ENCODE results near the gene MFAP1.
A peak's percentile ranks its signal among the peaks of the same experiment; 100 is the strongest.
"Not testable (repeated sequence)": the region's sequence is repeated elsewhere in the genome, so short reads cannot be mapped to it uniquely, and the experiment has no call there.

MFAP1 gene, protein sequence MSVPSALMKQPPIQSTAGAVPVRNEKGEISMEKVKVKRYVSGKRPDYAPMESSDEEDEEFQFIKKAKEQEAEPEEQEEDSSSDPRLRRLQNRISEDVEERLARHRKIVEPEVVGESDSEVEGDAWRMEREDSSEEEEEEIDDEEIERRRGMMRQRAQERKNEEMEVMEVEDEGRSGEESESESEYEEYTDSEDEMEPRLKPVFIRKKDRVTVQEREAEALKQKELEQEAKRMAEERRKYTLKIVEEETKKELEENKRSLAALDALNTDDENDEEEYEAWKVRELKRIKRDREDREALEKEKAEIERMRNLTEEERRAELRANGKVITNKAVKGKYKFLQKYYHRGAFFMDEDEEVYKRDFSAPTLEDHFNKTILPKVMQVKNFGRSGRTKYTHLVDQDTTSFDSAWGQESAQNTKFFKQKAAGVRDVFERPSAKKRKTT

GRCh38 chr15:43824302-43825246 is at the start of gene MFAP1:
MFAP1 (minus strand) TSS chr15:43824690; CDS start chr15:43824569, 121 bp downstream.
- Mint-ChIP-seq H3K36me3 (peaks cover 31% of the 10 kb centered on the region), H3K27me3 (no peaks in the 10 kb centered on the region), H3K27ac (peak within 1 kb of the TSS; percentile 92), H3K4me3 (peak within 1 kb of the TSS; percentile 85), H3K9me3 (no peaks in the 10 kb centered on the region), H3K4me1 (peaks cover 69% of the 10 kb centered on the region)
- DNase-seq = peak; percentile 95
- CTCF ChIA-PET = interaction anchor here (1.3 kb wide), 1 partner anchor 48 kb away, joined by 5 read pairs; the partner anchor contains the start of gene ELL3

DNA sequence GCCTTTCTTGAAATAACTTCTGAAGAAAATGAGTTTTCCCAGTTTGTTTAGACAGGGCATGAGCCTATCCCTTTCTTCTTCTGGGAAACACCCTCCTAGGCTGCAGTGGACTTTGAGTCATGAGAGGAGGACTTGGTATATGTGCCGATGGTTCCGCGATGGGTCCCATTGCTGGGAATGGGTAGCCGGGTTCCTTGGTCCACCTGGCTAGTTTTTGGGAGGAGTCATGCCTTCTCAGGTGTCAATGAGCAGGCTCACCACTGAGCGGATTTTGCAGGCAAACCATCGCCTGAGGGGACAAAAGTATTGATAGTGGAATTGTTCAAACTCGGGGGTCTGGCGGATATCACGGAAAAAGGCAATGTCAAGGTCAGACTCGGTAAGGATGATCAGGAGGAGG is 49.2 kb upstream of the MFAP1 start:
- Mint-ChIP-seq H3K27me3 (no peaks in the 10 kb centered on the region), H3K4me3 (no peak overlapping the region), H3K36me3 (peaks cover 41% of the 10 kb centered on the region), H3K9me3 (no peaks in the 10 kb centered on the region), H3K27ac (peak overlapping the region; percentile 52), H3K4me1 (no peaks in the 10 kb centered on the region)
- DNase-seq = no peak
- CTCF ChIA-PET = no interaction called here

DNA sequence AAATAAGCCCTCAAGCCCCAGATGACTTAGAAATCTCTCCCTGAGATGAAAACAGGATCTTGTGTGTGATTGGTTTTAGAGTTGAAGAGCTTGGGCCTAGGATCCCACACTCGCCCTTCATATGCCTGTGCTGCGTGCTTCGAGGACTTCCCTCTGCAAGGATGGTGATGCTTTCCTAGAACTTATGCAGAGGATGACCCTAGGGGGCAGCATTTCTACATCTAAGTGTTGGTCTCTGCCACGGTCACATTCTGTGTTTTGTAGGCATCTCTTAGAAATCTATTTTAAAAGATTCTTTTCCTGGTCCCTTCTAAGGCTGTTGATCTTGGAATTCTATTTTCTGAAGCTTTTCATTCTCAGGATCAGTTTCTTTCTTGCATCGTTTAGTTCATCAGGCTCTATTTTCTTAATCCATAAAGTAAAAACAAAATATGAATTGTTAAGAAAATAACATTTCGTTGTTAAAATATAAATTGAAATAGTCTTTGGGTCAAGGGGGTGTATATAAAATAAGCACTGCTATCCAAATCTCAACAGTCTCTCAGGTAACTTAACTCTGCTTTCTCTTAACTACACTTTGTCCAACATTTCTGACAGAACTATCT is 48.0 kb upstream of the MFAP1 start:
- Mint-ChIP-seq H3K27me3 (no peaks in the 10 kb centered on the region), H3K9me3 (no peaks in the 10 kb centered on the region), H3K36me3 (peaks cover 42% of the 10 kb centered on the region), H3K4me3 (no peak overlapping the region), H3K27ac (no peak overlapping the region), H3K4me1 (no peaks in the 10 kb centered on the region)
- CTCF ChIA-PET = interaction anchor here (1.8 kb wide), 1 partner anchor 9 kb away, joined by 6 read pairs; no protein-coding TSS in a partner anchor
- DNase-seq = peak; percentile 41

GRCh38 chr15:43871835-43872234 is 47.3 kb upstream of the MFAP1 start:
- Mint-ChIP-seq H3K36me3 (peaks cover 45% of the 10 kb centered on the region), H3K27ac (no peak overlapping the region), H3K9me3 (no peaks in the 10 kb centered on the region), H3K4me1 (no peaks in the 10 kb centered on the region), H3K27me3 (no peaks in the 10 kb centered on the region), H3K4me3 (no peak overlapping the region)
- CTCF ChIA-PET = interaction anchor here (1.3 to 1.8 kb wide), 2 partner anchors 9 to 194 kb away, joined by 4 to 6 read pairs; no protein-coding TSS in a partner anchor
- DNase-seq = no peak

DNA sequence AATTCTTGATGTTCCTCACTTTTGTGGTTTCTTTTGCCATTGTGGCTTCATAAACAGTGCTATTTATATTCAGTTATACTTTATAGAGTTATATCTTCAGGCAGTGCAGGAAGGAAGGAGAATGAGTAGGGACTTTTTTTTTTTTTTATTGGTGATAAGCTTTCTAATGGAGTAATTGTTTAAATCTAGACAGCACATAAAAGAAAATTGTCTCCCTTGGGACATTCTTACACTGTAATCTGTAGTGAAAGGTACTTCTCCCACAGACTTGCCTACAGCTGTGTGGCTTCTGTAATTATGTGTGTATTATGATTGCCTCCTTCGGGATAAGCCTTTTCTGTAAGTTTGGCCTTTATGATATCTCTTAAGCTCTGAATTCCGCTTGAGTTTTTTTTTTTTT is 43.9 kb upstream of the MFAP1 start:
- no peaks in the 10 kb centered on the region for H3K9me3 Mint-ChIP-seq
- H3K36me3 Mint-ChIP-seq = peaks cover 37% of the 10 kb centered on the region
- H3K4me1 Mint-ChIP-seq = no peaks in the 10 kb centered on the region
- H3K27ac Mint-ChIP-seq = no peak overlapping the region
- DNase-seq = no peak
- H3K27me3 Mint-ChIP-seq = no peaks in the 10 kb centered on the region
- CTCF ChIA-PET = interaction anchor here (2.1 kb wide), 1 partner anchor 13 kb away, joined by 7 read pairs; no protein-coding TSS in a partner anchor
- no peak overlapping the region for H3K4me3 Mint-ChIP-seq

DNA sequence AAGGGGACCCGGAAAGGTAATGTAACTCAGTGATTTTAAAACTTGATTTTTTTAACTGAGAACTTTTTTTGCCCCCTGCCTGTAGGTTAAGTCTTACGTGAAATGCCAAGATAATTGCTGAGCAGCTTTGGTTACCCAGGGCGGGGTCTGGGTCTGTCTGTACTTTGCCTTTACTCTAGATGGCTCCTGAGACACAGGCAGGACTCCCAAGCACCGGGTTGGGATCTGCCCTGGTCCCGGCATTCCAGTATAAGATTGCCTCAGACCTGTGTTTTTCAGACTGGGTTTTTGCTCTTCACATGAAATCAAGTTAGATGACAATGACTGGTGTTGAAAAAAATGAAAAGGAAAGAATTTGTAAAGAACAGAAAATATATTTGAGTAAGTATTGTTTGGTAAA is 42.6 kb upstream of the MFAP1 start:
- Mint-ChIP-seq H3K27ac (no peak overlapping the region), H3K4me1 (no peaks in the 10 kb centered on the region), H3K36me3 (peaks cover 33% of the 10 kb centered on the region), H3K27me3 (no peaks in the 10 kb centered on the region), H3K4me3 (no peak overlapping the region), H3K9me3 (no peaks in the 10 kb centered on the region)
- CTCF ChIA-PET = no interaction called here
- no peak for DNase-seq

- H3K27me3 Mint-ChIP-seq, DNase-seq, CTCF ChIA-PET, H3K4me3 Mint-ChIP-seq, H3K4me1 Mint-ChIP-seq, H3K9me3 Mint-ChIP-seq, H3K27ac Mint-ChIP-seq: not testable (repeated sequence)
- H3K36me3 Mint-ChIP-seq = peaks cover 33% of the 10 kb centered on the region
Measured at GRCh38 chr15:43866636-43867035, 42.1 kb upstream of the MFAP1 start.

GRCh38 chr15:43859546-43859945 is 35.1 kb upstream of the MFAP1 start:
- Mint-ChIP-seq H3K4me1 (no peaks in the 10 kb centered on the region), H3K27me3 (no peaks in the 10 kb centered on the region), H3K9me3 (no peaks in the 10 kb centered on the region), H3K36me3 (peaks cover 38% of the 10 kb centered on the region), H3K4me3 (no peak overlapping the region), H3K27ac (peak overlapping the region; percentile 43)
- CTCF ChIA-PET = no interaction called here
- DNase-seq = no peak

GRCh38 chr15:43854801-43855200 is 30.3 kb upstream of the MFAP1 start:
- H3K27ac Mint-ChIP-seq = no peak overlapping the region
- H3K4me1 Mint-ChIP-seq = no peaks in the 10 kb centered on the region
- H3K4me3 Mint-ChIP-seq = no peak overlapping the region
- no peak for DNase-seq
- CTCF ChIA-PET = no interaction called here
- H3K9me3 Mint-ChIP-seq = no peaks in the 10 kb centered on the region
- peaks cover 53% of the 10 kb centered on the region for H3K36me3 Mint-ChIP-seq
- H3K27me3 Mint-ChIP-seq = no peaks in the 10 kb centered on the region

DNA sequence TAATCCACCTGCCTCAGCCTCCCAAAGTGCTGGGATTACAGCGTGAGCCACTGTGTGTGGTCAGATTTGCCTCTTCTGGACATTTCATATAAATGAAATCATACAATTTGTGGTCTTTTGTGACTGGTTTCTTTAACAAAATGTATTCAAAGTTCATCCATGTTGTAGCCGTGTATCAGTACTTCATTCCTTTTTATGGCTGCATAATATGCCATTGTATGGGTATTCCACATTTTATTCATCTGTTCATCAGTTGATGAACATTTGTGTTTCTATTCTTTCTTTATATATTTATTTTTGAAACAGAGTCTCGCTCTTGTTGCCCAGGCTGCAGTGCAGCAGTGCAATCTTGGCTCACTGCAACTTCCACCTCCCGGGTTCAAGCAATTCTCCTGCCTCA is 28.1 kb upstream of the MFAP1 start:
- Mint-ChIP-seq H3K36me3 (peaks cover 48% of the 10 kb centered on the region), H3K4me3 (no peak overlapping the region), H3K9me3 (no peaks in the 10 kb centered on the region), H3K27me3 (no peaks in the 10 kb centered on the region), H3K27ac (no peak overlapping the region), H3K4me1 (no peaks in the 10 kb centered on the region)
- CTCF ChIA-PET = no interaction called here
- no peak for DNase-seq

GRCh38 chr15:43851251-43851650 is 26.8 kb upstream of the MFAP1 start:
- no peaks in the 10 kb centered on the region for H3K4me1 Mint-ChIP-seq
- CTCF ChIA-PET = no interaction called here
- peaks cover 45% of the 10 kb centered on the region for H3K36me3 Mint-ChIP-seq
- no peak overlapping the region for H3K27ac Mint-ChIP-seq
- no peak overlapping the region for H3K4me3 Mint-ChIP-seq
- no peaks in the 10 kb centered on the region for H3K9me3 Mint-ChIP-seq
- DNase-seq = no peak
- H3K27me3 Mint-ChIP-seq = no peaks in the 10 kb centered on the region

- Mint-ChIP-seq H3K4me3 (no peak overlapping the region), H3K36me3 (peaks cover 37% of the 10 kb centered on the region), H3K27me3 (no peaks in the 10 kb centered on the region), H3K27ac (no peak overlapping the region), H3K4me1 (no peaks in the 10 kb centered on the region), H3K9me3 (no peaks in the 10 kb centered on the region)
- CTCF ChIA-PET = no interaction called here
- no peak for DNase-seq
Measured at GRCh38 chr15:43845421-43845820, 20.9 kb upstream of the MFAP1 start.

DNA sequence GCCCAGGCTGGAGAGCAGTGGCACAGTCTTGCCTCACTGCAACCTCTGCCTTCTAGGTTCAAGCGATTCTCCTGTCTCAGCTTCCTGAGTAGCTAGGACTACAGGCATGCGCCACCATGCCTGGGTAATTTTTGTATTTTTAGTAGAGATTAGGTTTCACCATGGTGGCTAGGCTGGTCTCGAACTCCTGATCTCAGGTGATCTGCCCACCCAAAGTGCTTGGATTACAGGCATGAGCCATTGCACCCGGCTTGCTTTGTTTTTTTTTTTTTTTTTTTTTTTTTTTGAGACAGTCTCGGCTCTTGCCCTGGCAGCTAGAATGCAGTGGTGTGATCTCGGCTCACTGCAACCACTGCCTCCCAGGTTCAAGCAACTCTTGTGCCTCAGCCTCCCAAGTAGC is 8.0 kb upstream of the MFAP1 start:
- Mint-ChIP-seq H3K4me1 (peaks cover 49% of the 10 kb centered on the region), H3K27ac (peak overlapping the region; percentile 25), H3K36me3 (peaks cover 45% of the 10 kb centered on the region)
- DNase-seq, H3K4me3 Mint-ChIP-seq, CTCF ChIA-PET, H3K9me3 Mint-ChIP-seq, H3K27me3 Mint-ChIP-seq: not testable (repeated sequence)

- Mint-ChIP-seq H3K36me3 (peaks cover 43% of the 10 kb centered on the region), H3K27ac (peak overlapping the region; percentile 64), H3K4me3 (peak overlapping the region; percentile 9), H3K4me1 (peaks cover 47% of the 10 kb centered on the region)
- CTCF ChIA-PET = interaction anchor here (0.7 to 1.3 kb wide), 3 partner anchors 12 to 142 kb away, joined by 3 read pairs; no protein-coding TSS in a partner anchor
- not testable (repeated sequence) for H3K9me3 Mint-ChIP-seq, DNase-seq, H3K27me3 Mint-ChIP-seq
Measured at GRCh38 chr15:43831519-43832052, 7.1 kb upstream of the MFAP1 start.

All from activated naive CD4-positive, alpha-beta T cell treated with anti-CD3 and anti-CD28 coated beads, Interleukin-2, amount 10 ng/mL, durations not matched to agents 7 days and 5 days (primary cell).